HCT116 (cell line): Measurements from ENCODE around the gene KANK4. TPM values are rescaled to one million over a fixed set of nuclear protein-coding genes. Genes with fewer than 3 reads are reported as not detected.

Source experiments
- ATAC-seq: fragments of 200-7000 bp; cut with Tn5 transposase; 2 replicates; pipeline ENCODE4 v1.9.1; 2020; ENCODE audit warnings: mild to moderate bottlenecking, moderate library complexity
- BruUV-seq: library from RNA; stranded (reverse); fragments of 400-500 nt; replicated peaks from 2 replicates; lab custom pipeline; 2021; lab: Mats Ljungman, UMichigan
- CTCF ChIA-PET: fragments of 300-600 bp; sonication (Branson Sonifier 250); formaldehyde crosslinking; loops from one replicate; lab custom pipeline; 2021; ENCODE audit warnings: antibody characterized with exemption; lab: Charles Lee
- POLR2A ChIA-PET: fragments of 300-600, 350-600 bp; sonication (Branson Sonifier 250); formaldehyde crosslinking; loops from one replicate; lab custom pipeline; 2021; ENCODE audit warnings: antibody characterized with exemption; lab: Charles Lee
- RAD21 ChIA-PET, 2 experiments: fragments of 300-600 bp; sonication (Branson Sonifier 250); formaldehyde crosslinking; loops; one replicate each; lab custom pipeline; 2023; ENCODE audit warnings: low total read pairs in 2 of 2; ENCODE audit not compliant: uncharacterized antibody in 2 of 2, unreplicated experiment in 2 of 2, low non-redundant PET in 1 of 2; lab: Charles Lee
- DNase-seq: peaks from one replicate; pipeline ENCODE4 v3.0.0-alpha.2; 2010; ENCODE audit warnings: low read depth, low spot score
- H2AFZ ChIP-seq: fragments of 200-600 bp; shearing (Covaris generic), sonication (generic); 2 replicates; pipeline ENCODE4 v1.6.1; 2017; ENCODE audit warnings: low read depth, mixed run types, mixed read lengths, antibody characterized with exemption, low read length; ENCODE audit not compliant: poor library complexity, severe bottlenecking
- H3K27ac ChIP-seq: 2 replicates; pipeline ENCODE4 v1.5.1; 2012; ENCODE audit warnings: low read depth, low read length
- H3K27me3 ChIP-seq: fragments of 200-600 bp; sonication (generic); 2 replicates; pipeline ENCODE4 v1.6.1; 2016; ENCODE audit warnings: mixed run types, low read length, mixed read lengths; ENCODE audit not compliant: insufficient read depth
- H3K36me3 ChIP-seq, 2 experiments: fragments of 200-500 bp in 1 of 2; fragments of 200-600 bp in 1 of 2; sonication (Bioruptor generic) in 1 of 2; sonication (generic) in 1 of 2; 2 replicates each; pipeline versions ENCODE4 v1.5.1 to v1.6.1; 2014 to 2016; ENCODE audit warnings: low read length in 2 of 2, inconsistent platforms in 1 of 2, mixed read lengths in 1 of 2, mixed run types in 1 of 2; ENCODE audit not compliant: insufficient read depth in 2 of 2, control insufficient read depth in 1 of 2
- H3K4me1 ChIP-seq, 2 experiments: fragments of 200-600 bp in 1 of 2; sonication (generic) in 1 of 2; 2 replicates each; pipeline versions ENCODE4 v1.5.1 to v1.6.1; 2012 to 2017; ENCODE audit warnings: low read length in 2 of 2, inconsistent platforms in 1 of 2, mild to moderate bottlenecking in 1 of 2, mixed read lengths in 1 of 2, mixed run types in 1 of 2, moderate library complexity in 1 of 2; ENCODE audit not compliant: insufficient read depth in 2 of 2, control insufficient read depth in 1 of 2
- H3K4me2 ChIP-seq: fragments of 200-600 bp; sonication (generic); 2 replicates; pipeline ENCODE4 v1.6.1; 2017; ENCODE audit warnings: mixed run types, low read length, mixed read lengths
- H3K4me3 ChIP-seq, 2 experiments: fragments of 200-600 bp in 1 of 2; sonication (generic) in 1 of 2; replicated peaks in 1 of 2; 2 replicates each; pipeline ENCODE4 v1.5.1; 2011 to 2016; ENCODE audit warnings: low read length in 2 of 2, control low read depth in 1 of 2, low read depth in 1 of 2, mild to moderate bottlenecking in 1 of 2, mixed read lengths in 1 of 2, mixed run types in 1 of 2
- H3K79me2 ChIP-seq: fragments of 200-600 bp; sonication (generic); 2 replicates; pipeline ENCODE4 v1.6.1; 2017; ENCODE audit warnings: mild to moderate bottlenecking, mixed run types, low read length, moderate library complexity, mixed read lengths; ENCODE audit not compliant: insufficient read depth
- H3K9ac ChIP-seq: fragments of 200-600 bp; sonication (generic); 2 replicates; pipeline ENCODE4 v1.6.1; 2016; ENCODE audit warnings: low read length, mixed read lengths
- H3K9me2 ChIP-seq: fragments of 200-600 bp; sonication (generic), shearing (Covaris generic); 2 replicates; pipeline ENCODE4 v1.6.1; 2017; ENCODE audit warnings: mixed run types, mild to moderate bottlenecking, moderate library complexity; ENCODE audit not compliant: insufficient read depth
- H3K9me3 ChIP-seq, 2 experiments: fragments of 200-500 bp in 1 of 2; fragments of 200-600 bp in 1 of 2; sonication (Bioruptor generic) in 1 of 2; sonication (generic) in 1 of 2; 2 replicates each; pipeline ENCODE4 v1.6.1; 2014 to 2017; ENCODE audit warnings: low read length in 2 of 2, mixed read lengths in 2 of 2, inconsistent platforms in 1 of 2, low read depth in 1 of 2, mild to moderate bottlenecking in 1 of 2, mixed run types in 1 of 2, moderate library complexity in 1 of 2; ENCODE audit not compliant: control insufficient read depth in 1 of 2, insufficient read depth in 1 of 2
- H4K20me1 ChIP-seq: fragments of 200-600 bp; sonication (generic), shearing (Covaris generic); 2 replicates; pipeline ENCODE4 v1.6.1; 2017; ENCODE audit warnings: mixed run types, mild to moderate bottlenecking, moderate library complexity; ENCODE audit not compliant: insufficient read depth
- CBX3 ChIP-seq: IDR thresholded peaks from 2 replicates; pipeline ENCODE4 v1.6.1; 2012; ENCODE audit warnings: low read depth
- CEBPB ChIP-seq: IDR thresholded peaks from 2 replicates; pipeline ENCODE4 v1.6.1; 2012; ENCODE audit warnings: low read depth
- EZH2 ChIP-seq: fragments of 200-600 bp; sonication (generic); IDR thresholded peaks from 2 replicates; pipeline ENCODE4 v1.6.1; 2017; ENCODE audit warnings: antibody characterized with exemption, mixed run types
- FOSL1 ChIP-seq: IDR thresholded peaks from 2 replicates; pipeline ENCODE4 v1.6.1; 2012; ENCODE audit warnings: low read depth
- JUND ChIP-seq: IDR thresholded peaks from 2 replicates; pipeline ENCODE4 v1.6.1; 2012
- MAX ChIP-seq: IDR thresholded peaks from 2 replicates; pipeline ENCODE4 v1.6.1; 2012
- POLR2A ChIP-seq: IDR thresholded peaks from 2 replicates; pipeline ENCODE4 v1.7.0; 2011; ENCODE audit warnings: borderline replicate concordance; ENCODE audit not compliant: insufficient read depth, insufficient read length; ENCODE audit errors: extremely low read depth
- POLR2AphosphoS5 ChIP-seq: IDR thresholded peaks from 2 replicates; pipeline ENCODE4 v1.6.1; 2011; ENCODE audit warnings: mild to moderate bottlenecking, low read depth, low read length, moderate library complexity
- RAD21 ChIP-seq: IDR thresholded peaks from 2 replicates; pipeline ENCODE4 v1.6.1; 2012; ENCODE audit warnings: low read depth, mild to moderate bottlenecking
- REST ChIP-seq: IDR thresholded peaks from 2 replicates; pipeline ENCODE4 v1.6.1; 2012; ENCODE audit warnings: low read depth
- SIN3A ChIP-seq: IDR thresholded peaks from 2 replicates; pipeline ENCODE4 v1.6.1; 2012; ENCODE audit warnings: low read depth
- SP1 ChIP-seq: IDR thresholded peaks from 2 replicates; pipeline ENCODE4 v1.6.1; 2012; ENCODE audit warnings: low read depth
- SRF ChIP-seq: IDR thresholded peaks from 2 replicates; pipeline ENCODE4 v1.6.1; 2012; ENCODE audit warnings: low read depth
- TCF7L2 ChIP-seq: IDR thresholded peaks from 2 replicates; pipeline ENCODE4 v1.7.0; 2011; ENCODE audit warnings: borderline replicate concordance, inconsistent platforms; ENCODE audit not compliant: insufficient read depth, insufficient read length; ENCODE audit errors: extremely low read depth
- ZBTB33 ChIP-seq: IDR thresholded peaks from 2 replicates; pipeline ENCODE4 v1.6.1; 2011; ENCODE audit warnings: mild to moderate bottlenecking, low read length, moderate library complexity; ENCODE audit not compliant: insufficient replicate concordance; ENCODE audit errors: extremely low read depth
- ZNF274 ChIP-seq: fragments of 200-500 bp; sonication (Bioruptor generic); IDR thresholded peaks from 2 replicates; pipeline ENCODE4 v1.6.1; 2014; ENCODE audit warnings: mild to moderate bottlenecking, low read depth, low read length, inconsistent platforms
- intact Hi-C: fragments of 100-400 bp; cut with micrococcal nuclease; formaldehyde crosslinking; loops from 2 replicates; pipeline ENCODE4 v1.10.0; 2022
- total RNA-seq: library from RNA; stranded (reverse); gene quantifications from one replicate; pipeline ENCODE4 v1.2.1, GENCODE V29; 2021; ENCODE audit not compliant: unreplicated experiment

The KANK4 gene
- total RNA-seq, 1 experiment from 2014 or later: not detected

GRCh38 chr1:62349470-62350233 lies 30.4 kb upstream of the KANK4 start:
- BruUV-seq: no TSS peak
- Histone ChIP-seq H4K20me1 (no peaks in the 10 kb centered on the region), H3K4me1 (no peaks in the 10 kb centered on the region), H3K36me3 (no peaks in the 10 kb centered on the region), H2AFZ (no peak overlapping the region), H3K27me3 (no peaks in the 10 kb centered on the region), H3K4me2 (no peak overlapping the region), H3K9me3 (no peaks in the 10 kb centered on the region), H3K27ac (no peak overlapping the region), H3K4me3 (no peak overlapping the region), H3K9me2 (no peaks in the 10 kb centered on the region), H3K9ac (no peak overlapping the region), H3K79me2 (no peaks in the 10 kb centered on the region)
- intact Hi-C loops: no loop called here
- TF ChIP-seq SIN3A: no peak
- no peak for TF ChIP-seq EZH2
- TF ChIP-seq RAD21: no peak
- TF ChIP-seq TCF7L2: no peak
- no peak for TF ChIP-seq POLR2A
- no peak for TF ChIP-seq SRF
- TF ChIP-seq CBX3: no peak
- no peak for TF ChIP-seq POLR2AphosphoS5
- POLR2A ChIA-PET: no interaction called here
- RAD21 ChIA-PET: no interaction called here
- ATAC-seq (no peak), DNase-seq (no peak)
- CTCF ChIA-PET: no interaction called here

- intact Hi-C loops: no loop called here
- Histone ChIP-seq H3K27ac (no peak overlapping the region), H3K27me3 (no peaks in the 10 kb centered on the region), H2AFZ (no peak overlapping the region), H4K20me1 (no peaks in the 10 kb centered on the region), H3K9me2 (no peaks in the 10 kb centered on the region), H3K79me2 (no peaks in the 10 kb centered on the region), H3K4me2 (no peak overlapping the region), H3K9me3 (no peaks in the 10 kb centered on the region), H3K36me3 (no peaks in the 10 kb centered on the region), H3K4me1 (no peaks in the 10 kb centered on the region), H3K9ac (no peak overlapping the region), H3K4me3 (no peak overlapping the region)
- no TSS peak for BruUV-seq
- ATAC-seq: no peak
- POLR2A ChIA-PET: no interaction called here
- RAD21 ChIA-PET: no interaction called here
- no peak for DNase-seq
- CTCF ChIA-PET: no interaction called here
- TF ChIP-seq MAX (no peak), ZNF274 (no peak), CEBPB (no peak), REST (no peak), FOSL1 (no peak), JUND (no peak), ZBTB33 (no peak), SP1 (no peak)
Measured at GRCh38 chr1:62346886-62347285, 27.7 kb upstream of the KANK4 start.
